T-helper 2 cell treated with Interferon-gamma antibody and Interleukin-4, amounts not matched to agents 5 μg/mL and 100 μg/mL, for 36 hours (primary cell): ENCODE results near the gene SLC4A1.

Source experiments
- DNase-seq: peaks from one replicate; pipeline ENCODE4 v3.0.0; 2021; ENCODE audit warnings: low spot score
- H3K27ac Mint-ChIP-seq: one replicate; pipeline ENCODE4 v1.8.0; 2021; ENCODE audit warnings: mild to moderate bottlenecking, mixed read lengths
- H3K27me3 Mint-ChIP-seq: one replicate; pipeline ENCODE4 v1.8.0; 2021; ENCODE audit warnings: low read depth, mixed read lengths
- H3K36me3 Mint-ChIP-seq: one replicate; pipeline ENCODE4 v1.8.0; 2021; ENCODE audit warnings: low read depth, mixed read lengths
- H3K4me1 Mint-ChIP-seq: one replicate; pipeline ENCODE4 v1.8.0; 2021; ENCODE audit warnings: low read depth, mixed read lengths
- H3K4me3 Mint-ChIP-seq: one replicate; pipeline ENCODE4 v1.8.0; 2022; ENCODE audit warnings: mild to moderate bottlenecking, moderate library complexity, mixed read lengths
- H3K9me3 Mint-ChIP-seq: one replicate; pipeline ENCODE4 v1.8.0; 2021; ENCODE audit warnings: mixed read lengths

SLC4A1 gene

GRCh38 chr17:44308320-44308818 lies 40.4 kb upstream of the SLC4A1 start, which contains the start of gene RUNDC3A:
Gene RUNDC3A, plus strand, starts transcription at chr17:44308601. Its CDS starts 232 bp downstream, at chr17:44308833.
- Mint-ChIP-seq H3K36me3 (no peaks in the 10 kb centered on the region), H3K4me3 (no peak within 1 kb of the TSS), H3K27me3 (peaks cover 45% of the 10 kb centered on the region), H3K9me3 (no peaks in the 10 kb centered on the region), H3K27ac (no peak within 1 kb of the TSS), H3K4me1 (peaks cover 3% of the 10 kb centered on the region)
- peak; percentile 72 for DNase-seq

GRCh38 chr17:44307387-44308186 lies 39.7 kb upstream of the SLC4A1 start:
- no peak overlapping the region for H3K27ac Mint-ChIP-seq
- H3K9me3 Mint-ChIP-seq = no peaks in the 10 kb centered on the region
- H3K4me1 Mint-ChIP-seq = peaks cover 3% of the 10 kb centered on the region
- H3K4me3 Mint-ChIP-seq = no peak overlapping the region
- no peaks in the 10 kb centered on the region for H3K36me3 Mint-ChIP-seq
- H3K27me3 Mint-ChIP-seq = peaks cover 44% of the 10 kb centered on the region
- DNase-seq = no peak

DNA sequence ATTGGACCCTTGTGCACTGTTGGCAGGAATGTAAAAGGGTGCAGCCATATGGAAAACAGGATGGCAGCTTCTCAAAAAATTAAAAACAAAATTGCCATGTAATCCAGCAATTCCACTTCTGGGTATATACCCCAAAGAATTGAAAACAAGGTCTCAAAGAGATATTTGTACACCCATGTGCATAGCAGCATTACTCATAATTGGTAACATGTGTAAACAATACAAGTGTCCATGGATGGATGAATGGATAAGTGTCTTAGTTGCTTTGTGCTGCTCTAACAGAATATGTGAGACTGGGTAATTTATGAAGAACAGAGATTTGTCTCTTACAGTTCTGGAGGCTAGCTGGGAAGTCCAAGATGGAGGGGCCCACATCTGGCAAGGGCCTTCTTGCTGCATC lies 36.7 kb upstream of the SLC4A1 start:
- H3K36me3 Mint-ChIP-seq = no peaks in the 10 kb centered on the region
- H3K4me3 Mint-ChIP-seq = no peak overlapping the region
- no peak for DNase-seq
- H3K4me1 Mint-ChIP-seq = peaks cover 3% of the 10 kb centered on the region
- H3K27me3 Mint-ChIP-seq = peaks cover 34% of the 10 kb centered on the region
- no peak overlapping the region for H3K27ac Mint-ChIP-seq
- H3K9me3 Mint-ChIP-seq = no peaks in the 10 kb centered on the region

GRCh38 chr17:44297975-44298374 lies 30.0 kb upstream of the SLC4A1 start:
- peaks cover 8% of the 10 kb centered on the region for H3K27me3 Mint-ChIP-seq
- no peaks in the 10 kb centered on the region for H3K36me3 Mint-ChIP-seq
- no peak overlapping the region for H3K4me3 Mint-ChIP-seq
- no peak for DNase-seq
- no peaks in the 10 kb centered on the region for H3K4me1 Mint-ChIP-seq
- H3K9me3 Mint-ChIP-seq = no peaks in the 10 kb centered on the region
- no peak overlapping the region for H3K27ac Mint-ChIP-seq

DNA sequence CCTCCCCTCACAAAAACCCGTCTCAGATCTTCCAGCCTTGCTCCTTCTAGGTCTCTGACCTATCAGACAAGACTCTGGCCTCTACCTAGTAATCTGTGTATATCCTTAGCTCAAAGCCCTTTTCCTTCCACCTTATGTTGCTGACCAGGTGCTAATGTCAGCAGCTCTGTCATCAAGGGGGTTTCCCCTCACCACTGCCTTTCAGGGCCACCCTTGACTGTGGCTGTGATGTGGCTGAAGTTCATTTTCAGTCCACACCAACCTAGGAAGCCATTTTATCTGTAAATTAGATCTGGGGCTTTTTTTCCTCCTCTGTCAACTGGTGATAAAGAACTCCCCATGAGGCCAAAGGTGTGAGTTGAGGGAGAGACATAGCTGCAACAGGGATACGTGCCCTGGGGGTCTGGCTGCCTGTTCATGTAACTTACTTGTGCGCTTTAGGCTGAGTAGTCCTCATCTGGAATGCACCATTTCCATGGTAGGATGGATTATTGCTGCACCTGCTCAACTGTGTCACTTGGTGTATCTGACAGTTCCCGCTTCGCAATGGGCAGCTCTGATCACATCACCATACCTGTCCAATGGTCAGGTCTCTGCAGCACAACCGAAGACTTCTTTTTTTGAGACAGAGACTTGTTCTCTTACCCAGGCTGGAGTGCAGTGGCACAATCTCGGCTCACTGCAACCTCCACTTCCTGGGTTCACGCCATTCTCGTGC lies 25.7 kb upstream of the SLC4A1 start:
- H3K4me3 Mint-ChIP-seq = no peak overlapping the region

GRCh38 chr17:44287651-44288050 lies 19.7 kb upstream of the SLC4A1 start:
- DNase-seq = no peak
- no peaks in the 10 kb centered on the region for H3K36me3 Mint-ChIP-seq
- H3K9me3 Mint-ChIP-seq = no peaks in the 10 kb centered on the region
- no peaks in the 10 kb centered on the region for H3K4me1 Mint-ChIP-seq
- peaks cover 13% of the 10 kb centered on the region for H3K27me3 Mint-ChIP-seq
- no peak overlapping the region for H3K4me3 Mint-ChIP-seq
- H3K27ac Mint-ChIP-seq = no peak overlapping the region

More for the DNA sequence above, 25.7 kb upstream of the SLC4A1 start:
- Mint-ChIP-seq H3K36me3 (no peaks in the 10 kb centered on the region), H3K27me3 (peaks cover 3% of the 10 kb centered on the region), H3K4me1 (no peaks in the 10 kb centered on the region), H3K27ac (no peak overlapping the region), H3K9me3 (no peaks in the 10 kb centered on the region)
- DNase-seq = no peak

DNA sequence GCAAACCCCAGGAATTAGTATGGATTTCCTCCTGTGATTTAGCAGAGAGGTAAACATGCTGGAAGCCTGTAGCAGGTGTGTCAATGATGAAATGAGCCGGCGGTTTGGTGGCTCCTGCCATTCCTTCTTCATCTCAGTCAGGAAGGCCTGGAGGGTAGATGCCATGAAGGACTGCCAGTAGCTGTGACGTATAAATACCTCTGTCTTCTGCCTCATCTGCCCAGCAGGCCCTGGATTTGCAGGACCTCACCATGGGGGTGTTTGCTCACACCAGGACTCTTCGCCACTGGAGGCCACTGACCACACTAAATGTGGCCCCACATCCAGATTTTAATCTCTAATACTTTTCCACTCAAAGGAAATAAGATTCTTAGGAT lies 16.1 kb upstream of the SLC4A1 start:
- no peak overlapping the region for H3K27ac Mint-ChIP-seq
- no peak for DNase-seq
- peaks cover 11% of the 10 kb centered on the region for H3K27me3 Mint-ChIP-seq
- H3K9me3 Mint-ChIP-seq = no peaks in the 10 kb centered on the region
- no peaks in the 10 kb centered on the region for H3K36me3 Mint-ChIP-seq
- no peak overlapping the region for H3K4me3 Mint-ChIP-seq
- H3K4me1 Mint-ChIP-seq = peaks cover 7% of the 10 kb centered on the region

- Mint-ChIP-seq H3K4me3 (no peak overlapping the region), H3K27ac (no peak overlapping the region), H3K36me3 (no peaks in the 10 kb centered on the region), H3K4me1 (peaks cover 7% of the 10 kb centered on the region), H3K9me3 (no peaks in the 10 kb centered on the region), H3K27me3 (peaks cover 10% of the 10 kb centered on the region)
- no peak for DNase-seq
Observed at GRCh38 chr17:44283344-44284023, 15.5 kb upstream of the SLC4A1 start.

DNA sequence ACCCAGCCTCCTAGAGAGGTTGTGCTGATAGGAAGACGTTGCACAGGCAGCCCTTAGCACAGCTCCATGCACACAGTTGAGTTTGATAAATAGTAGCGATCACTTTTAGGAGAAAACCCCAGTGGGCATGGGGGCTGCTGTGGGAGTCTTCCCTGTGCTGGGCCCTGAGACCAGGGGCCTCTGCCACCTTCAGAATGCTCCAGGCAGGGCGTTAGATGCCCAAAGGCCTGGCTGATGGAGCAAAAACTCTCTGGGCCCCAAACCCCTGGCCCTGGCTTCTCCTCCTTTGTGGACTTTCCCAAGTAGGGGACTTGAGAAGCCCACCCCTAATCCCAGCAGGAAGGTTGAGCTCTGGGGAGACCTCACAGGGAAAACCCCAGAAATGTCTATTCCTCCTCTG lies 14.3 kb upstream of the SLC4A1 start:
- no peaks in the 10 kb centered on the region for H3K9me3 Mint-ChIP-seq
- H3K36me3 Mint-ChIP-seq = no peaks in the 10 kb centered on the region
- DNase-seq = no peak
- no peak overlapping the region for H3K27ac Mint-ChIP-seq
- H3K27me3 Mint-ChIP-seq = peaks cover 2% of the 10 kb centered on the region
- H3K4me1 Mint-ChIP-seq = peaks cover 7% of the 10 kb centered on the region
- no peak overlapping the region for H3K4me3 Mint-ChIP-seq

- Mint-ChIP-seq H3K27ac (no peak overlapping the region), H3K9me3 (no peaks in the 10 kb centered on the region), H3K4me1 (peaks cover 7% of the 10 kb centered on the region), H3K36me3 (no peaks in the 10 kb centered on the region), H3K4me3 (no peak overlapping the region), H3K27me3 (peaks cover 2% of the 10 kb centered on the region)
- DNase-seq = no peak
Observed at GRCh38 chr17:44281570-44281969, 13.6 kb upstream of the SLC4A1 start.

- H3K27ac Mint-ChIP-seq = no peak overlapping the region
- peaks cover 2% of the 10 kb centered on the region for H3K27me3 Mint-ChIP-seq
- H3K4me3 Mint-ChIP-seq = no peak overlapping the region
- H3K9me3 Mint-ChIP-seq = no peaks in the 10 kb centered on the region
- no peaks in the 10 kb centered on the region for H3K36me3 Mint-ChIP-seq
- peaks cover 7% of the 10 kb centered on the region for H3K4me1 Mint-ChIP-seq
- no peak for DNase-seq
Observed at GRCh38 chr17:44280392-44280937, 12.5 kb upstream of the SLC4A1 start.

DNA sequence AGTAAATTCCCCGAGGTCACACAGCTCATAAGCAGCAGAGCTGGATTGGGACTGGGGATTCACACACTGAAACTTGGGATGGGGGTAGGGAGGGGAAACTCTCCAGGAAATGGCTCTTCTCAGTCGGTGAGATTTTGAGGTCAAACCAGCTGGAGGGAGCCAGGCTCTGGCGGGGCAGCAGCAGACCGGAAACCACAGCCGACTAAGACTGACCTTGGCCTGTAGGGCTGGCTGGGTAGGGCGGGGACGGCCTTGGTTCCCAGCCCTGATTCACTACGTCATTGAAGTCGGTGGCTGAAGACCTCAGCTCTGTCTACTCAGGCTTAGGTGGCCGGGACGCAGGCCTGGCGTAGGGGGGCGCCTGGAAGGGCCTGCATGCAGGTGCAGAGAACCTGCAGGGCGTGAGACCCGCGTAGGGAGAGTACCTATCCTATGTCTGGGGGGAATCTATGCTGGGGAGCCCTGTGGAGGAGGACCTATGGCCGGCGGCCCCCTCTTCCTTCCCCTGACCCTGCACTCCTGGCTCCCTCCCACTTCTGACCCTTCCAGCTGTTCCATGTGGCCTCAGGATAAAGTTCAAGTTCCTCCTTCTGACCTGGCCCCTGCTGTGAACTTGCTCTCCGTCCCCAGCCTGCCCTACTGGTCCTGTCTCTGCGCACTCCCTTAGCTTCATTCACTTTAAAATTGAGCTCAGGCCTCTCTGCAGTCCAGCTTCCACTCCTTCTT lies 11.9 kb upstream of the SLC4A1 start:
- peaks cover 7% of the 10 kb centered on the region for H3K4me1 Mint-ChIP-seq
- no peak overlapping the region for H3K4me3 Mint-ChIP-seq
- H3K27me3 Mint-ChIP-seq = peaks cover 2% of the 10 kb centered on the region
- no peak overlapping the region for H3K27ac Mint-ChIP-seq
- no peaks in the 10 kb centered on the region for H3K9me3 Mint-ChIP-seq
- peak; percentile 18 for DNase-seq
- H3K36me3 Mint-ChIP-seq = no peaks in the 10 kb centered on the region

GRCh38 chr17:44279346-44279665 lies 11.4 kb upstream of the SLC4A1 start:
- no peaks in the 10 kb centered on the region for H3K27me3 Mint-ChIP-seq
- no peak overlapping the region for H3K4me3 Mint-ChIP-seq
- H3K4me1 Mint-ChIP-seq = peaks cover 7% of the 10 kb centered on the region
- H3K9me3 Mint-ChIP-seq = no peaks in the 10 kb centered on the region
- H3K36me3 Mint-ChIP-seq = no peaks in the 10 kb centered on the region
- H3K27ac Mint-ChIP-seq = no peak overlapping the region
- no peak for DNase-seq
